GM18870 (cell line): ENCODE measurements around the gene CDKN1A.

ENCODE experiments used
- ATAC-seq: cut with Tn5 transposase; IDR thresholded peaks from one replicate; pipeline ENCODE4 v1.9.1; 2021; ENCODE audit warnings: moderate library complexity; ENCODE audit not compliant: unreplicated experiment

The CDKN1A gene

GRCh38 chr6:36677059-36677749 lies 1.3 kb upstream of the CDKN1A start:
- no peak for ATAC-seq

GRCh38 chr6:36677753-36678487 lies 594 bp upstream of the CDKN1A start:
- ATAC-seq = no peak

GRCh38 chr6:36679043-36679833 lies 724 bp downstream of the CDKN1A start:
- no peak for ATAC-seq

GRCh38 chr6:36682328-36683144 lies 4.0 kb downstream of the CDKN1A start:
- ATAC-seq = no peak

GRCh38 chr6:36683145-36683655 lies 4.7 kb downstream of the CDKN1A start:
- ATAC-seq = no peak

GRCh38 chr6:36683656-36684446 lies 5.3 kb downstream of the CDKN1A start:
- ATAC-seq = no peak

- no peak for ATAC-seq
Measured at GRCh38 chr6:36684447-36684812, 5.9 kb downstream of the CDKN1A start.

GRCh38 chr6:36685166-36685924 lies 6.8 kb downstream of the CDKN1A start:
- ATAC-seq = no peak

- ATAC-seq = no peak
Measured at GRCh38 chr6:36685926-36686667, 7.6 kb downstream of the CDKN1A start.

- no peak for ATAC-seq
Measured at GRCh38 chr6:36686668-36687513, 8.4 kb downstream of the CDKN1A start.

GRCh38 chr6:36688063-36688738 lies 9.7 kb downstream of the CDKN1A start:
- ATAC-seq = no peak

GRCh38 chr6:36688739-36689075 lies 10.2 kb downstream of the CDKN1A start:
- no peak for ATAC-seq

GRCh38 chr6:36691011-36691410 lies 12.5 kb downstream of the CDKN1A start:
- no peak for ATAC-seq

GRCh38 chr6:36691612-36692011 lies 13.1 kb downstream of the CDKN1A start:
- ATAC-seq = no peak

GRCh38 chr6:36692220-36692619 lies 13.7 kb downstream of the CDKN1A start:
- ATAC-seq = no peak

- no peak for ATAC-seq
Measured at GRCh38 chr6:36692861-36693702, 14.6 kb downstream of the CDKN1A start.
